Keratinocyte (primary cell): ENCODE data around the gene TXK. TPM values are rescaled to one million over a fixed set of nuclear protein-coding genes. Genes with fewer than 3 reads are reported as not detected.

Experiments used
- DNase-seq: peaks from one replicate; pipeline ENCODE4 v3.0.0-alpha.2; 2011; ENCODE audit warnings: low read depth, missing footprints, low spot score
- FAIRE-seq: peaks from 2 replicates; lab custom pipeline; 2011; peaks lifted over from hg19 to GRCh38; lab: Jason Lieb, UNC
- H2AFZ ChIP-seq: 2 replicates; pipeline ENCODE4 v1.6.0; 2012; ENCODE audit warnings: low read length, control low read depth, inconsistent platforms; ENCODE audit not compliant: control insufficient read depth
- H3K27ac ChIP-seq: 2 replicates; pipeline ENCODE4 v1.5.1; 2011; ENCODE audit warnings: low read length; ENCODE audit not compliant: control insufficient read depth, insufficient read depth
- H3K27me3 ChIP-seq: 3 replicates; pipeline ENCODE4 v1.6.0; 2011; ENCODE audit warnings: low read length; ENCODE audit not compliant: control insufficient read depth, insufficient read depth; ENCODE audit errors: extremely low read depth
- H3K36me3 ChIP-seq, 2 experiments: 2 replicates in 1 of 2; 3 replicates in 1 of 2; pipeline ENCODE4 v1.5.1; 2011; ENCODE audit warnings: low read length in 2 of 2, mild to moderate bottlenecking in 1 of 2; ENCODE audit not compliant: control insufficient read depth in 2 of 2, insufficient read depth in 2 of 2; ENCODE audit errors: extremely low read depth in 1 of 2
- H3K4me1 ChIP-seq: 3 replicates; pipeline ENCODE4 v1.5.1; 2011; ENCODE audit warnings: low read length; ENCODE audit not compliant: control insufficient read depth, insufficient read depth; ENCODE audit errors: extremely low read depth
- H3K4me2 ChIP-seq: 3 replicates; pipeline ENCODE4 v1.6.0; 2011; ENCODE audit warnings: low read depth, low read length; ENCODE audit not compliant: control insufficient read depth, insufficient read depth; ENCODE audit errors: extremely low read depth
- H3K4me3 ChIP-seq, 3 experiments: fragments of 200-600 bp in 1 of 3; sonication (generic) in 1 of 3; 2 replicates in 2 of 3; 3 replicates in 1 of 3; pipeline ENCODE4 v1.5.1; 2011 to 2016; ENCODE audit warnings: low read length in 3 of 3, mild to moderate bottlenecking in 3 of 3, control low read depth in 2 of 3, inconsistent platforms in 1 of 3, low read depth in 1 of 3, mixed read lengths in 1 of 3, mixed run types in 1 of 3, moderate library complexity in 1 of 3; ENCODE audit not compliant: control insufficient read depth in 2 of 3, insufficient read depth in 2 of 3; ENCODE audit errors: extremely low read depth in 1 of 3
- H3K79me2 ChIP-seq: 2 replicates; pipeline ENCODE4 v1.6.0; 2012; ENCODE audit warnings: low read length; ENCODE audit not compliant: control insufficient read depth, insufficient read depth
- H3K9ac ChIP-seq: 3 replicates; pipeline ENCODE4 v1.6.0; 2011; ENCODE audit warnings: low read length; ENCODE audit not compliant: control insufficient read depth, insufficient read depth; ENCODE audit errors: extremely low read depth
- H3K9me1 ChIP-seq: 3 replicates; pipeline ENCODE4 v1.6.0; 2011; ENCODE audit warnings: low read length; ENCODE audit not compliant: control insufficient read depth, insufficient read depth; ENCODE audit errors: extremely low read depth
- H3K9me3 ChIP-seq: 2 replicates; pipeline ENCODE4 v1.5.1; 2012; ENCODE audit warnings: low read depth, low read length; ENCODE audit not compliant: control insufficient read depth
- H4K20me1 ChIP-seq: 3 replicates; pipeline ENCODE4 v1.6.0; 2011; ENCODE audit warnings: low read length; ENCODE audit not compliant: control insufficient read depth, insufficient read depth; ENCODE audit errors: extremely low read depth
- EZH2 ChIP-seq: IDR thresholded peaks from one replicate; pipeline ENCODE4 v1.6.1; 2012; ENCODE audit warnings: inconsistent platforms, mild to moderate bottlenecking, low read length, moderate library complexity
- dilution Hi-C: fragments of 300-500 bp; cut with MboI; formaldehyde crosslinking; loops from one replicate; pipeline ENCODE4 v1.7.0; 2020; ENCODE audit warnings: low sequenced_read_pairs; ENCODE audit not compliant: extremely low pct_ligation_motif_present
- polyA plus RNA-seq, 5 experiments: library from polyadenylated mRNA; depleted of rRNA in 3 of 5; stranded (reverse) in 3 of 5; stranded (forward) in 1 of 5; unstranded in 1 of 5; fragments of >200 nt; gene quantifications; 1 replicate in 1 of 5; 2 replicates in 3 of 5; 3 replicates in 1 of 5; pipeline versions ENCODE4 v1.2.1 to v1.2.3, GENCODE V29; 2011 to 2012; ENCODE audit warnings: missing spikeins in 2 of 5, low read depth in 1 of 5, low replicate concordance in 1 of 5
- TF ChIP-seq, protein P1 (sequence below), 3 experiments: IDR thresholded peaks in 1 of 3; conservative IDR thresholded peaks in 1 of 3; optimal IDR thresholded peaks in 1 of 3; 2 replicates in 2 of 3; 3 replicates in 1 of 3; pipeline versions ENCODE3 to v1.5.1; 2011; ENCODE audit warnings: low read length in 3 of 3, mild to moderate bottlenecking in 3 of 3, moderate library complexity in 2 of 3, control low read depth in 1 of 3, inconsistent platforms in 1 of 3; ENCODE audit not compliant: insufficient read depth in 2 of 3; ENCODE audit errors: extremely low read depth in 1 of 3

The TXK gene
- polyA plus RNA-seq, 1 donor (not counting 4 experiments of a cell fraction or from before 2014, with no cell fraction given) = 0.12 TPM

DNA sequence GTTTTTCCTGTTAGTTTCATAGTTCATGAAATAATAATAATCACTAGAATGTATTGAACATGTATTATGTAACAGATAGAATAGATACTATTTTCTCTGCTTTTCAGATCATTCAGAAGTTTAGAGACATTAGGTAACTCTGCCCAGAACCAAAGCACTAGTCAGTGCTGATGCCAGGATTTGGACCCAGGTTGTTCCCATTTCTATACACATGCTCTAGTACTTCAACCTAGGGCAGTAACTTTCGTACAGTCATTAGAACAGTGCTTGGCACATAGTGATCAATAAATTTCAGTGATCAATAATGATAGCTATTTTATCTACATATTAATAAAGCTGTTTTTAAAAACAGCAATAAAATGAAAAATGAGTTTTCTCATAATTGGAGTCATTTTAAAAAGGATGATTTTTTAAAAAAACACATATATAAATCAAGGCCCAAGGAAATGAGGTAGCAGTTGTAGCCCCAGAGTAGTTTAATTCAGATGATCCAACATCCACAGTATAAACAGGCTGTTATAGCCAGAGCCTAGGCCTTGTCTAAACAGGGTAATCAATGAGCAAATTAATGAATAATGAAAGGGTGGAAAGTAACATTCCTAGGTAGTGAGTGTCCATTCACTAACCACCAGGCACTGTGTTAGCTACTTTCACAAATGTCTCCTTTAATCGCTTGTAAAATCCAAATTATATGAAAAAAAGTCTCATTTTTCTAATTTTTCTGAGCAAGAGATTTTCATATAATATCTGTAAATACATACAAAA is 25.6 kb downstream of the TXK start:
- Histone ChIP-seq H3K9me3 (no peaks in the 10 kb centered on the region), H3K4me1 (peaks cover 11% of the 10 kb centered on the region), H3K4me3 (no peak overlapping the region), H4K20me1 (no peaks in the 10 kb centered on the region), H3K27me3 (no peaks in the 10 kb centered on the region), H3K9me1 (no peaks in the 10 kb centered on the region), H3K36me3 (no peaks in the 10 kb centered on the region), H3K79me2 (no peaks in the 10 kb centered on the region), H3K4me2 (no peak overlapping the region), H2AFZ (no peak overlapping the region), H3K9ac (no peak overlapping the region), H3K27ac (no peak overlapping the region)
- TF ChIP-seq EZH2 = no peak
- TF ChIP-seq, protein P1, sequence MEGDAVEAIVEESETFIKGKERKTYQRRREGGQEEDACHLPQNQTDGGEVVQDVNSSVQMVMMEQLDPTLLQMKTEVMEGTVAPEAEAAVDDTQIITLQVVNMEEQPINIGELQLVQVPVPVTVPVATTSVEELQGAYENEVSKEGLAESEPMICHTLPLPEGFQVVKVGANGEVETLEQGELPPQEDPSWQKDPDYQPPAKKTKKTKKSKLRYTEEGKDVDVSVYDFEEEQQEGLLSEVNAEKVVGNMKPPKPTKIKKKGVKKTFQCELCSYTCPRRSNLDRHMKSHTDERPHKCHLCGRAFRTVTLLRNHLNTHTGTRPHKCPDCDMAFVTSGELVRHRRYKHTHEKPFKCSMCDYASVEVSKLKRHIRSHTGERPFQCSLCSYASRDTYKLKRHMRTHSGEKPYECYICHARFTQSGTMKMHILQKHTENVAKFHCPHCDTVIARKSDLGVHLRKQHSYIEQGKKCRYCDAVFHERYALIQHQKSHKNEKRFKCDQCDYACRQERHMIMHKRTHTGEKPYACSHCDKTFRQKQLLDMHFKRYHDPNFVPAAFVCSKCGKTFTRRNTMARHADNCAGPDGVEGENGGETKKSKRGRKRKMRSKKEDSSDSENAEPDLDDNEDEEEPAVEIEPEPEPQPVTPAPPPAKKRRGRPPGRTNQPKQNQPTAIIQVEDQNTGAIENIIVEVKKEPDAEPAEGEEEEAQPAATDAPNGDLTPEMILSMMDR (optimal IDR thresholded peaks at IDR 0.05 in 1 of 3, IDR thresholded peaks at IDR 0.05 in 1 of 3, conservative IDR thresholded peaks at IDR 0.05 in 1 of 3; ENCODE audit: extremely low read depth in 1 of 3, insufficient read depth in 2 of 3, low read length in 3 of 3) = no peak
- dilution Hi-C loops = no loop called here
- DNase-seq = no peak
- no peak for FAIRE-seq

DNA sequence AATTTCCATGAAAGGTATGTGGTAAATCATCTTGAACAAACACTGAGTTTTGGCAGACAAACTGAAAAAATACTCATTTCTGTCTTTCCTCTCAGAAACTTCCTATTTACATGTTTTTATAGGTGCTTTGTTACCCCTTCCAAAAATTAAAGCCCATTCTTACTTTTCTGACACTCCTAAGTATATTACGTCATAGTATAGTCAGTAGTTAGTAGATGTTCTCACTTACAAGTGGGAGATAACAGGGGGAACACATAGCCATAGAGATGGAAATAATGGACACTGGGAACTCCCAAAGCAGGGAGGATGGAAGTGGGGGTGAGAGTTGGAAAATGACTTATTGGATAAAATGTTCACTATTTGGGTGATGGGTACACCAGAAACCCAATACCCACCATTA is 28.8 kb downstream of the TXK start:
- Histone ChIP-seq H3K27me3 (no peaks in the 10 kb centered on the region), H3K9ac (no peak overlapping the region), H3K4me1 (peaks cover 8% of the 10 kb centered on the region), H3K4me3 (no peak overlapping the region), H3K4me2 (no peak overlapping the region), H3K79me2 (no peaks in the 10 kb centered on the region), H3K9me3 (no peaks in the 10 kb centered on the region), H4K20me1 (no peaks in the 10 kb centered on the region), H2AFZ (no peak overlapping the region), H3K27ac (no peak overlapping the region), H3K36me3 (no peaks in the 10 kb centered on the region), H3K9me1 (no peaks in the 10 kb centered on the region)
- dilution Hi-C loops = no loop called here
- FAIRE-seq (no peak), DNase-seq (no peak)
- TF ChIP-seq EZH2 = no peak
- TF ChIP-seq, protein P1 (optimal IDR thresholded peaks at IDR 0.05 in 1 of 3, IDR thresholded peaks at IDR 0.05 in 1 of 3, conservative IDR thresholded peaks at IDR 0.05 in 1 of 3; ENCODE audit: extremely low read depth in 1 of 3, insufficient read depth in 2 of 3, low read length in 3 of 3) = no peak
